Calu3 (cell line): ENCODE results near the gene ITGAD. TPM values are rescaled to one million over a fixed set of nuclear protein-coding genes. Genes with fewer than 3 reads are reported as not detected.

Experiments used
- BruUV-seq: library from RNA; stranded (reverse); fragments of 400-500 nt; replicated peaks from 2 replicates; lab custom pipeline; 2021; lab: Mats Ljungman, UMichigan
- CTCF ChIA-PET: fragments of 300-600 bp; sonication (Branson Sonifier 250); formaldehyde crosslinking; loops from one replicate; lab custom pipeline; 2022; ENCODE audit warnings: antibody characterized with exemption; lab: Charles Lee
- DNase-seq: peaks from one replicate; pipeline ENCODE4 v3.0.0; 2022
- H3K27ac Mint-ChIP-seq: one replicate; pipeline ENCODE4 v1.8.0; 2022; ENCODE audit warnings: mixed read lengths; ENCODE audit not compliant: unreplicated experiment
- H3K27me3 Mint-ChIP-seq: one replicate; pipeline ENCODE4 v1.8.0; 2022; ENCODE audit warnings: mixed read lengths; ENCODE audit not compliant: unreplicated experiment
- H3K36me3 Mint-ChIP-seq: one replicate; pipeline ENCODE4 v1.8.0; 2022; ENCODE audit warnings: mild to moderate bottlenecking, moderate library complexity, mixed read lengths; ENCODE audit not compliant: insufficient read depth, unreplicated experiment
- H3K4me1 Mint-ChIP-seq: one replicate; pipeline ENCODE4 v1.8.0; 2022; ENCODE audit warnings: mild to moderate bottlenecking, low read depth, mixed read lengths; ENCODE audit not compliant: unreplicated experiment
- H3K4me3 Mint-ChIP-seq: one replicate; pipeline ENCODE4 v1.8.0; 2022; ENCODE audit warnings: mild to moderate bottlenecking, low read depth, moderate library complexity, mixed read lengths; ENCODE audit not compliant: unreplicated experiment
- H3K9me3 Mint-ChIP-seq: one replicate; pipeline ENCODE4 v1.8.0; 2022; ENCODE audit warnings: low read depth, mixed read lengths; ENCODE audit not compliant: unreplicated experiment
- CTCF ChIP-seq: fragments of 200-600 bp; IDR thresholded peaks from one replicate; pipeline ENCODE4 v1.8.0; 2022; ENCODE audit warnings: antibody characterized with exemption; ENCODE audit not compliant: unreplicated experiment
- intact Hi-C: fragments of 100-400 bp; cut with micrococcal nuclease; formaldehyde crosslinking; loops from one replicate; pipeline ENCODE4 v1.10.0; 2022; ENCODE audit not compliant: unreplicated experiment
- total RNA-seq: library from RNA; stranded (reverse); gene quantifications from 2 replicates; pipeline ENCODE4 v1.2.3, GENCODE V29; 2022

Gene ITGAD
- total RNA-seq, 1 experiment from 2014 or later = not detected

- DNase-seq = no peak
- no peak for TF ChIP-seq CTCF
- intact Hi-C loops = no loop called here
- Mint-ChIP-seq H3K36me3 (peaks cover 21% of the 10 kb centered on the region), H3K4me1 (peaks cover 13% of the 10 kb centered on the region), H3K9me3 (no peaks in the 10 kb centered on the region), H3K27me3 (no peaks in the 10 kb centered on the region), H3K27ac (no peak overlapping the region), H3K4me3 (no peak overlapping the region)
- CTCF ChIA-PET = no interaction called here
- no TSS peak for BruUV-seq
These were observed 77.5 kb downstream of the ITGAD start for GRCh38 chr16:31470615-31471014.

- no TSS peak for BruUV-seq
- CTCF ChIA-PET = interaction anchor here (1.0 kb wide), 1 partner anchor 11 kb away, joined by 4 read pairs; no protein-coding TSS in a partner anchor
- Mint-ChIP-seq H3K4me1 (peaks cover 17% of the 10 kb centered on the region), H3K4me3 (peak overlapping the region; percentile 78), H3K9me3 (no peaks in the 10 kb centered on the region), H3K27ac (no peak overlapping the region), H3K27me3 (no peaks in the 10 kb centered on the region), H3K36me3 (peaks cover 23% of the 10 kb centered on the region)
- no peak for DNase-seq
- intact Hi-C loops = no loop called here
- TF ChIP-seq CTCF = no peak
These were observed 78.2 kb downstream of the ITGAD start for GRCh38 chr16:31471241-31471874.

- Mint-ChIP-seq H3K27ac (peak within 1 kb of the TSS; percentile 75), H3K36me3 (peaks cover 30% of the 10 kb centered on the region), H3K4me3 (peak within 1 kb of the TSS; percentile 78), H3K9me3 (no peaks in the 10 kb centered on the region), H3K27me3 (no peaks in the 10 kb centered on the region), H3K4me1 (peaks cover 20% of the 10 kb centered on the region)
- CTCF ChIA-PET = interaction anchor here (1.0 kb wide), 1 partner anchor 11 kb away, joined by 4 read pairs; no protein-coding TSS in a partner anchor
- no peak for TF ChIP-seq CTCF
- intact Hi-C loops = no loop called here
- DNase-seq = peak; percentile 41
- no TSS peak for BruUV-seq
These were observed 79.0 kb downstream of the ITGAD start, which contains the start of gene TGFB1I1 for GRCh38 chr16:31471875-31472708. Gene TGFB1I1, plus strand, starts transcription at chr16:31472152. Its CDS starts 37 bp downstream, at chr16:31472189.

DNA sequence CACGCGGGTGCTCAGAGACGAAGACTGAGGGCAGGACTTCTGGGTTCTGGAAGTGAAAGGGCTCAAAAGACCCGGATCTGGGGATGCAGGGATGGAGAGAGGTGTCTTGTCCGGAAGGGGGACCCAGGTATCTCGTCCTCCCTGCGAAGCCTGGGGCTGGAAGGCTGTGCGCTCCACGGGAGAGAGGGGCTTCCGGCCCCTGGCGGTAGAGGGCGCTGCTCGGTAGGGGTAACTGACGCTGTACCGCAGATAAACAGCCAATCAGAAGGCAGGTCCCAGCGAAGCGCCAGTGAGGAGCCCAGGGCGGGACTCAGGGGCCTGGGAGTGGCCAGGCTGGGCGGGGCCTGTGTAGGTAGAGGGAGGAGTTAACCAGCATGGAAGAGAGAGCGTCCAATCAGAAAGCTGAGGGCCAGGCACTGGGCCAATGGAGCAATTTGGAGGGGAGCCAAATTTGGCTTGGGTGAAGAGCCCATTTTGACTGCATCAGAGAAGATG is 79.6 kb downstream of the ITGAD start:
- intact Hi-C loops = no loop called here
- Mint-ChIP-seq H3K9me3 (no peaks in the 10 kb centered on the region), H3K4me3 (peak overlapping the region; percentile 78), H3K27me3 (no peaks in the 10 kb centered on the region), H3K36me3 (peaks cover 37% of the 10 kb centered on the region), H3K4me1 (peaks cover 24% of the 10 kb centered on the region), H3K27ac (peak overlapping the region; percentile 75)
- DNase-seq = peak; percentile 54
- TF ChIP-seq CTCF = peak; percentile 33
- BruUV-seq = TSS peak; percentile 20
- CTCF ChIA-PET = interaction anchor here (0.6 kb wide), 1 partner anchor 14 kb away, joined by 3 read pairs; the partner anchor contains the start of gene ARMC5
